ENCODE measurements around the gene DIPK2A. TPM values are rescaled to one million over a fixed set of nuclear protein-coding genes. Genes with fewer than 3 reads are reported as not detected.

DIPK2A gene
- polyA plus RNA-seq, 1 donor from 2014 or later = 9.7 TPM

- Histone ChIP-seq H2AFZ (ENCODE audit: low read depth, low read length) (no peak overlapping the region), H3K27me3 (ENCODE audit: insufficient read depth, low read depth, low read length) (no peaks in the 10 kb centered on the region), H3K9ac (ENCODE audit: low read length) (no peak overlapping the region), H3K4me2 (ENCODE audit: low read length) (no peak overlapping the region), H3K36me3 (ENCODE audit: insufficient read depth, low read length) (no peaks in the 10 kb centered on the region), H3K4me3 (ENCODE audit: low read length) (no peak overlapping the region), H3K79me2 (replicated peaks; ENCODE audit: insufficient read depth, low read length) (no peaks in the 10 kb centered on the region), H4K20me1 (ENCODE audit: insufficient read depth) (no peaks in the 10 kb centered on the region), H3F3A (ENCODE audit: insufficient read depth, low read length, poor library complexity, severe bottlenecking) (no peaks in the 10 kb centered on the region), H3K9me2 (ENCODE audit: insufficient read depth, low read length) (no peaks in the 10 kb centered on the region), H3K27ac (ENCODE audit: low read length) (no peak overlapping the region), H3K9me3 (ENCODE audit: low read length) (no peaks in the 10 kb centered on the region)
- TF ChIP-seq, protein P1, sequence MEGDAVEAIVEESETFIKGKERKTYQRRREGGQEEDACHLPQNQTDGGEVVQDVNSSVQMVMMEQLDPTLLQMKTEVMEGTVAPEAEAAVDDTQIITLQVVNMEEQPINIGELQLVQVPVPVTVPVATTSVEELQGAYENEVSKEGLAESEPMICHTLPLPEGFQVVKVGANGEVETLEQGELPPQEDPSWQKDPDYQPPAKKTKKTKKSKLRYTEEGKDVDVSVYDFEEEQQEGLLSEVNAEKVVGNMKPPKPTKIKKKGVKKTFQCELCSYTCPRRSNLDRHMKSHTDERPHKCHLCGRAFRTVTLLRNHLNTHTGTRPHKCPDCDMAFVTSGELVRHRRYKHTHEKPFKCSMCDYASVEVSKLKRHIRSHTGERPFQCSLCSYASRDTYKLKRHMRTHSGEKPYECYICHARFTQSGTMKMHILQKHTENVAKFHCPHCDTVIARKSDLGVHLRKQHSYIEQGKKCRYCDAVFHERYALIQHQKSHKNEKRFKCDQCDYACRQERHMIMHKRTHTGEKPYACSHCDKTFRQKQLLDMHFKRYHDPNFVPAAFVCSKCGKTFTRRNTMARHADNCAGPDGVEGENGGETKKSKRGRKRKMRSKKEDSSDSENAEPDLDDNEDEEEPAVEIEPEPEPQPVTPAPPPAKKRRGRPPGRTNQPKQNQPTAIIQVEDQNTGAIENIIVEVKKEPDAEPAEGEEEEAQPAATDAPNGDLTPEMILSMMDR (IDR thresholded peaks at IDR 0.05; ENCODE audit: poor library complexity, severe bottlenecking) = peak; percentile 63
- peak; percentile 53 for TF ChIP-seq RAD21 (conservative IDR thresholded peaks at IDR 0.05)
- peak; percentile 68 for TF ChIP-seq SMC3 (conservative IDR thresholded peaks at IDR 0.05; ENCODE audit: poor library complexity)
- no peak for TF ChIP-seq REST (IDR thresholded peaks at IDR 0.05; ENCODE audit: borderline replicate concordance)
Measured at GRCh38 chr3:143951351-143951971, 20.2 kb upstream of the DIPK2A start.

DNA sequence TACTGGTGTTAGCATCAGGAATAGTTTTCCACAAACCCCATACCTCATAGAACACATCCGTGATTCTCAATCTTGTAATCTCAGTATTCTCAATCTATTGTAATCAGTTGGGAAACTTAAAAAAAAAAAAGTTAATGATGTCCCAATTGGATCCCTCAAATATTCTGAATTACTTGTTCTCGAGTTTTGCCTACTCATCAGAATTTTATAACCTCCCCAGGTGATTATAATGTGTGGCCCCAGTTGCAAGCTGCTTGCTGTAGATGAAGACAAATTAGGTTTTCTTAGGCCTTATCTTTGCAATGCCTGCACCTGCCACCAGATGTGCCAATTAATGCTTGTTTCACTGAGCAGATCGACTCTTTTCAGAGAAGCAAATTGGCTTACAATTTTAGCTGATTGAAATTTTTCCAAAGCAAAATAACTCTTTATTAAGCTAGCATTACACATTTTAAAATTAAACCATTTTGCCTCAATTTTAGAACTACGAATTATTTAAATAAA lies 19.0 kb upstream of the DIPK2A start:
- H3K36me3 ChIP-seq (ENCODE audit: insufficient read depth, low read length) = no peaks in the 10 kb centered on the region
- H3K9me2 ChIP-seq (ENCODE audit: insufficient read depth, low read length) = no peaks in the 10 kb centered on the region
- no peaks in the 10 kb centered on the region for H3F3A ChIP-seq (ENCODE audit: insufficient read depth, low read length, poor library complexity, severe bottlenecking)
- TF ChIP-seq MXI1 (conservative IDR thresholded peaks at IDR 0.05; ENCODE audit: poor library complexity, severe bottlenecking) = no peak
- TF ChIP-seq POLR2AphosphoS5 (IDR thresholded peaks at IDR 0.05) = no peak
- TF ChIP-seq SMC3 (conservative IDR thresholded peaks at IDR 0.05; ENCODE audit: poor library complexity) = no peak
- TF ChIP-seq EZH2 (IDR thresholded peaks at IDR 0.05; ENCODE audit: borderline replicate concordance, insufficient read depth, low read length, poor library complexity, severe bottlenecking) = no peak
- TF ChIP-seq RAD21 (conservative IDR thresholded peaks at IDR 0.05) = no peak
- TF ChIP-seq TAF1 (IDR thresholded peaks at IDR 0.05; ENCODE audit: low read depth) = no peak
- no peak for TF ChIP-seq EP300 (conservative IDR thresholded peaks at IDR 0.05; ENCODE audit: poor library complexity, severe bottlenecking)
- TF ChIP-seq REST (IDR thresholded peaks at IDR 0.05; ENCODE audit: borderline replicate concordance) = no peak
- TF ChIP-seq, protein P1 (IDR thresholded peaks at IDR 0.05; ENCODE audit: poor library complexity, severe bottlenecking) = no peak
- H3K27ac ChIP-seq (ENCODE audit: low read length) = no peak overlapping the region
- H3K4me2 ChIP-seq (ENCODE audit: low read length) = no peak overlapping the region
- no peaks in the 10 kb centered on the region for H3K9me3 ChIP-seq (ENCODE audit: low read length)
- H3K27me3 ChIP-seq (ENCODE audit: insufficient read depth, low read depth, low read length) = no peaks in the 10 kb centered on the region
- H3K4me3 ChIP-seq (ENCODE audit: low read length) = no peak overlapping the region
- no peak overlapping the region for H3K9ac ChIP-seq (ENCODE audit: low read length)
- H3K79me2 ChIP-seq (replicated peaks; ENCODE audit: insufficient read depth, low read length) = no peaks in the 10 kb centered on the region
- no peaks in the 10 kb centered on the region for H4K20me1 ChIP-seq (ENCODE audit: insufficient read depth)
- H2AFZ ChIP-seq (ENCODE audit: low read depth, low read length) = no peak overlapping the region

All from neural cell (in vitro differentiated cells).